ENCODE results near the gene DMBT1. TPM values are rescaled to one million over a fixed set of nuclear protein-coding genes. Genes with fewer than 3 reads are reported as not detected.
"Not testable (repeated sequence)": the region's sequence is repeated elsewhere in the genome, so short reads cannot be mapped to it uniquely, and the experiment has no call there.

DMBT1 gene
- total RNA-seq, 1 donor from 2014 or later = 0.44 TPM

DNA sequence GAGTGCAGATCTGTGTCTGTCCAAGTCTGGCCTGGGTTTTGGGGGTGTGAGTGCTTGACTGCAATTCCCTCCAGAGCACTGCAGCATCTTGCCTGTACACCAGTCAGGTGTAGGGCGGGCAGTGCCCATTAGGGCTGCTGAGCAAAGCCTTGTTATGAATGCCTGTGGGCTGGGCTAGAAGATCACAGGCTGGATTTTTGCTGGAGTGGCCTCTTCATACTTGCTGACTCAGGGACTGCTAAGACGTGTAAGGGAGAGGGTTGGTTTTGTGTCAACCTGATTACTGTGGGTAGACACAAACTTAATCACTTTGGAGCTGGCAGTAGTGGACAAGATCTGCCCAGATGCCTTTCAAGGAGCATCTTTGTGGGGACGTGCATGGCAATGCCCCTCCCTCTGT, 29.6 kb downstream of the DMBT1 start:
- no peaks in the 10 kb centered on the region for H3K4me1 ChIP-seq
- H3K4me3 ChIP-seq = no peak overlapping the region
- H3K27ac ChIP-seq (replicated peaks) = no peak overlapping the region
- intact Hi-C loops (cut with micrococcal nuclease) = no loop called here
- no peaks in the 10 kb centered on the region for H3K27me3 ChIP-seq (ENCODE audit: low read depth)
- no peaks in the 10 kb centered on the region for H3K36me3 ChIP-seq
- TF ChIP-seq, protein P1, sequence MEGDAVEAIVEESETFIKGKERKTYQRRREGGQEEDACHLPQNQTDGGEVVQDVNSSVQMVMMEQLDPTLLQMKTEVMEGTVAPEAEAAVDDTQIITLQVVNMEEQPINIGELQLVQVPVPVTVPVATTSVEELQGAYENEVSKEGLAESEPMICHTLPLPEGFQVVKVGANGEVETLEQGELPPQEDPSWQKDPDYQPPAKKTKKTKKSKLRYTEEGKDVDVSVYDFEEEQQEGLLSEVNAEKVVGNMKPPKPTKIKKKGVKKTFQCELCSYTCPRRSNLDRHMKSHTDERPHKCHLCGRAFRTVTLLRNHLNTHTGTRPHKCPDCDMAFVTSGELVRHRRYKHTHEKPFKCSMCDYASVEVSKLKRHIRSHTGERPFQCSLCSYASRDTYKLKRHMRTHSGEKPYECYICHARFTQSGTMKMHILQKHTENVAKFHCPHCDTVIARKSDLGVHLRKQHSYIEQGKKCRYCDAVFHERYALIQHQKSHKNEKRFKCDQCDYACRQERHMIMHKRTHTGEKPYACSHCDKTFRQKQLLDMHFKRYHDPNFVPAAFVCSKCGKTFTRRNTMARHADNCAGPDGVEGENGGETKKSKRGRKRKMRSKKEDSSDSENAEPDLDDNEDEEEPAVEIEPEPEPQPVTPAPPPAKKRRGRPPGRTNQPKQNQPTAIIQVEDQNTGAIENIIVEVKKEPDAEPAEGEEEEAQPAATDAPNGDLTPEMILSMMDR (IDR thresholded peaks at IDR 0.05; ENCODE audit: borderline replicate concordance) = no peak
- no peaks in the 10 kb centered on the region for H3K9me3 ChIP-seq (replicated peaks)
- no peak for DNase-seq

DNA sequence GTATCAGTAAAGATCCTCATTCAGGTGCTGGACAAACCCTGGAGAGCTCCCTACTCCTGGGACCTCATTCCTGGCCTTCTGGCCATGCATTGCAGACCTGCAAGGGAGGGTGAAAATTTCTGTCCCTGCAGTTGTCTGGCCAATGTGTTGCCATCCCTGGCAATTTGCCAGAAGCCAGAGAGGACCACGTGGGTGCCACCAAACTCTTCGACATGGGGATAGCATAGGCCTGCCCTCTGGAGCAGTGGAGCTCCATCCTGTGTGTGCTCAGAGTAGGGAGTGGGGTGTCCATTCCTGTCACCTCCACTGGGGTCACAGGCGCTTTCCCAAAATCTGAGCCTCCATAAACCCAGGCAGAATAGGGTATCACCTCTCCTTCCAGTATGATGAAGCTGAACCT, 31.2 kb downstream of the DMBT1 start:
- Histone ChIP-seq H3K27ac (replicated peaks) (no peak overlapping the region), H3K4me1 (no peaks in the 10 kb centered on the region), H3K4me3 (no peak overlapping the region), H3K9me3 (replicated peaks) (no peaks in the 10 kb centered on the region), H3K27me3 (ENCODE audit: low read depth) (no peaks in the 10 kb centered on the region), H3K36me3 (no peaks in the 10 kb centered on the region)
- intact Hi-C loops (cut with micrococcal nuclease) = no loop called here
- TF ChIP-seq, protein P1 (IDR thresholded peaks at IDR 0.05; ENCODE audit: borderline replicate concordance) = no peak
- no peak for DNase-seq

DNA sequence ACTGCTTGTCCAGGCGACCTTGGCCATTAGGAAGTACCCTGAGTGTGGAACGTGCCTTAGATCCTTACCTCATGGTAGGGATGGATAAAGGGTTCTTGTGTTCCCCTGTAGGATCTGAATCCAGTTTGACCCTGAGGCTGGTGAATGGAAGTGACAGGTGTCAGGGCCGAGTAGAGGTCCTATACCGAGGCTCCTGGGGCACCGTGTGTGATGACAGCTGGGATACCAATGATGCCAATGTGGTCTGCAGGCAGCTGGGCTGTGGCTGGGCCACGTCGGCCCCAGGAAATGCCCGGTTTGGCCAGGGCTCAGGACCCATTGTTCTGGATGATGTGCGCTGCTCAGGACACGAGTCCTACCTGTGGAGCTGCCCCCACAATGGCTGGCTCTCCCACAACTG, 31.6 kb downstream of the DMBT1 start:
- TF ChIP-seq, protein P1 (IDR thresholded peaks at IDR 0.05; ENCODE audit: borderline replicate concordance) = no peak
- H3K4me3 ChIP-seq = no peak overlapping the region
- H3K27me3 ChIP-seq (ENCODE audit: low read depth) = no peaks in the 10 kb centered on the region
- DNase-seq = no peak
- no peak overlapping the region for H3K27ac ChIP-seq (replicated peaks)
- intact Hi-C loops (cut with micrococcal nuclease) = no loop called here
- H3K4me1 ChIP-seq = no peaks in the 10 kb centered on the region
- no peaks in the 10 kb centered on the region for H3K36me3 ChIP-seq
- H3K9me3 ChIP-seq (replicated peaks) = no peaks in the 10 kb centered on the region

DNA sequence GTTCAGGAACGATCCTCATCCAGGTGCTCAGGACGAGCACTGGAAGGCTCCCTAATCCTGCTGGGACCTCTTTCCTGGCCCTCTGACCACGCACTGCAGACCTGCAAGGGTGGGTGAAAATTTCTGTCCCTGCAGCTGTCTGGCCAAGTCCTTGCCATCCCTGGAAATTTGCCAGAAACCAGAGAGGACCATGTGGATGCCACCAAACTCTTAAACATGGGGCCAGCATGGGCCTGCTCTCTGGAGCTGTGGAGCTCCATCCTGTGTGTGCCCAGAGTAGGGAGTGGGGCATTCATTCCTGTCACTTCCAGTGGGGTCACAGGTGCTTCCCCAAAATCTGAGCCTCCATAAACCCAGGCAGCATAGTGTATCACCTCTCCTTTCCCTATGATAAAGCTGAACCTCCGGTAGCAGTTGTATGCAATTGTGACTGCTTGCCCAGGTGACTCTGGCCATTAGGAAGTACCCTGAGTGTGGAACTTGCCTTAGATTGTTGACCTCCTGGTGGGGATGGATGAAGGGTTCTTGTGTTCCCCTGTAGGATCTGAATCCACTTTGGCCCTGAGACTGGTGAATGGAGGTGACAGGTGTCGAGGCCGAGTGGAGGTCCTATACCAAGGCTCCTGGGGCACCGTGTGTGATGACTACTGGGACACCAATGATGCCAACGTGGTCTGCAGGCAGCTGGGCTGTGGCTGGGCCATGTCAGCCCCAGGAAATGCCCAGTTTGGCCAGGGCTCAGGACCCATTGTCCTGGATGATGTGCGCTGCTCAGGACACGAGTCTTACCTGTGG, 57.1 kb downstream of the DMBT1 start:
- Histone ChIP-seq H3K27ac (replicated peaks) (no peak overlapping the region), H3K9me3 (replicated peaks) (no peaks in the 10 kb centered on the region), H3K4me1 (no peaks in the 10 kb centered on the region), H3K4me3 (no peak overlapping the region), H3K27me3 (ENCODE audit: low read depth) (no peaks in the 10 kb centered on the region), H3K36me3 (no peaks in the 10 kb centered on the region)
- no peak for DNase-seq
- TF ChIP-seq, protein P1 (IDR thresholded peaks at IDR 0.05; ENCODE audit: borderline replicate concordance) = no peak
- intact Hi-C loops (cut with micrococcal nuclease) = no loop called here

DNA sequence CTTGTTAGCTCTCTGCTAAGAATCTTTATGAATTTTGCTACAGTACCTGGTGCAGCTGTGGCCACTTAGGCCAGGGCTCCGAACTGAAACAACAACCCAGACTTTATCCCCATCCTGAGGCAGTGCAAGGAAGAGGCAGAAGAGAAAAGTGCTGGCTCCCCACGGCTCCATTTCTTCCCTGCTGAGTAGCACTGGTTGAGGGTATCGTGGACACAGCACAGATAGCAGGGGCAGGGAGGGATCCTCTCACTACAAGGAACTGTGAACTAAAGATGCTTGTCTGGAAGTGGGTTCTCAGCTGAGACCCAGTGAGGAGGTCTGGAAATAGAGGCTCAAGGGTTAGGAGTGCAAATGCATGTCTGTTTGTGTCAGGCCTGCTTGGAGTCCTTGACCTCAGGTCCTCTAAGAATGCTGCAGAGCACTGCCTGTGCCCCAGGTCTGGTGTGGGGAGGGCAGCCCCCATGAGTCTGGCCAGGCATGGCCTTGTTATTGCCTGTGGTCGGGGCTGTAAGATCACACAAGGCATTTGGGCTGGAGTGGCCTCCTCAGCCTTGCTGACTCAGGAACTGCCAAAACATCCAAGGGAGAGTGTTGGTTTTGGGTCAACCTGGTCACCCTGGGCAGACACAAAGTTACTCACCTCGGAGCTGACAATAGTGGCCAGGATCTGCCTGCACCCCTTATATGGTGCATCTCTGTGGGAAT, 58.1 kb downstream of the DMBT1 start:
- no peak for DNase-seq
- Histone ChIP-seq H3K4me3 (no peak overlapping the region), H3K36me3 (no peaks in the 10 kb centered on the region), H3K9me3 (replicated peaks) (peaks cover 5% of the 10 kb centered on the region), H3K27ac (replicated peaks) (no peak overlapping the region), H3K27me3 (ENCODE audit: low read depth) (peaks cover 1% of the 10 kb centered on the region), H3K4me1 (no peaks in the 10 kb centered on the region)
- intact Hi-C loops (cut with micrococcal nuclease) = no loop called here
- TF ChIP-seq, protein P1 (IDR thresholded peaks at IDR 0.05; ENCODE audit: borderline replicate concordance) = no peak

DNA sequence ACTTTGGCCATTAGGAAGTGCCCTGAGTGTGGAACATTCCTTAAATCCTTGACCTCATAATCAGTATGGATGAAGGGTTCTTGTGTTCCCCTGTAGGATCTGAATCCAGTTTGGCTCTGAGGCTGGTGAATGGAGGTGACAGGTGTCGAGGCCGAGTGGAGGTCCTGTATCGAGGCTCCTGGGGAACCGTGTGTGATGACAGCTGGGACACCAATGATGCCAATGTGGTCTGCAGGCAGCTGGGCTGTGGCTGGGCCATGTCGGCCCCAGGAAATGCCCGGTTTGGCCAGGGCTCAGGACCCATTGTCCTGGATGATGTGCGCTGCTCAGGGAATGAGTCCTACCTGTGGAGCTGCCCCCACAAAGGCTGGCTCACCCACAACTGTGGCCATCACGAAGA, 60.4 kb downstream of the DMBT1 start:
- H3K27me3 ChIP-seq (ENCODE audit: low read depth); DNase-seq; H3K36me3 ChIP-seq; H3K4me1 ChIP-seq; intact Hi-C loops (cut with micrococcal nuclease); H3K9me3 ChIP-seq (replicated peaks); H3K4me3 ChIP-seq; H3K27ac ChIP-seq (replicated peaks): not testable (repeated sequence)

Measured in left ventricle myocardium inferior (tissue), 1 donor.